ENCODE results near the gene PIP4P1. TPM values are rescaled to one million over a fixed set of nuclear protein-coding genes. Genes with fewer than 3 reads are reported as not detected.
A peak's percentile ranks its signal among the peaks of the same experiment; 100 is the strongest.

Gene PIP4P1
- total and polyA plus RNA-seq, 9 of the 15 experiments (the other 6 are each of a cell fraction or from before 2014, with no cell fraction given), result 5.3 to 20.9 (median 10.7) TPM

GRCh38 chr14:20499881-20500280 is 38.6 kb upstream of the PIP4P1 start:
- Histone ChIP-seq H3K27me3 (ENCODE audit: control insufficient read depth in 2 of 2, insufficient read depth in 2 of 2, low read length in 2 of 2) (no peaks in the 10 kb centered on the region), H3K4me1 (replicated peaks in 1 of 2; ENCODE audit: control insufficient read depth in 2 of 2, insufficient read depth in 2 of 2, low read length in 2 of 2) (peaks cover 0 to 5% of the 10 kb centered on the region in 2 experiments; a peak in 2 of 5 replicates), H3K79me2 (ENCODE audit: control insufficient read depth, insufficient read depth, low read length) (no peaks in the 10 kb centered on the region), H3K36me3 (ENCODE audit: control insufficient read depth, insufficient read depth, low read length) (no peaks in the 10 kb centered on the region), H4K20me1 (replicated peaks; ENCODE audit: control insufficient read depth, insufficient read depth, low read length) (no peaks in the 10 kb centered on the region), H3K27ac (ENCODE audit: extremely low read depth, low read depth, low read length) (no peak overlapping the region), H2AFZ (ENCODE audit: low read depth, low read length) (peak overlapping the region; percentile 71), H3K4me3 (no peak overlapping the region), H3K4me2 (ENCODE audit: insufficient read depth, low read length) (no peak overlapping the region), H3K9ac (ENCODE audit: insufficient read depth in 1 of 2, low read depth in 2 of 2, low read length in 2 of 2) (no peak overlapping the region), H3K9me1 (ENCODE audit: control insufficient read depth, insufficient read depth, low read length) (no peaks in the 10 kb centered on the region), H3K9me3 (replicated peaks; ENCODE audit: control insufficient read depth, insufficient read depth, low read depth, low read length) (no peaks in the 10 kb centered on the region)
- intact Hi-C loops (cut with micrococcal nuclease) (no loop called here), in situ Hi-C loops (cut with MboI) (no loop called here)
- TF ChIP-seq, protein P1, sequence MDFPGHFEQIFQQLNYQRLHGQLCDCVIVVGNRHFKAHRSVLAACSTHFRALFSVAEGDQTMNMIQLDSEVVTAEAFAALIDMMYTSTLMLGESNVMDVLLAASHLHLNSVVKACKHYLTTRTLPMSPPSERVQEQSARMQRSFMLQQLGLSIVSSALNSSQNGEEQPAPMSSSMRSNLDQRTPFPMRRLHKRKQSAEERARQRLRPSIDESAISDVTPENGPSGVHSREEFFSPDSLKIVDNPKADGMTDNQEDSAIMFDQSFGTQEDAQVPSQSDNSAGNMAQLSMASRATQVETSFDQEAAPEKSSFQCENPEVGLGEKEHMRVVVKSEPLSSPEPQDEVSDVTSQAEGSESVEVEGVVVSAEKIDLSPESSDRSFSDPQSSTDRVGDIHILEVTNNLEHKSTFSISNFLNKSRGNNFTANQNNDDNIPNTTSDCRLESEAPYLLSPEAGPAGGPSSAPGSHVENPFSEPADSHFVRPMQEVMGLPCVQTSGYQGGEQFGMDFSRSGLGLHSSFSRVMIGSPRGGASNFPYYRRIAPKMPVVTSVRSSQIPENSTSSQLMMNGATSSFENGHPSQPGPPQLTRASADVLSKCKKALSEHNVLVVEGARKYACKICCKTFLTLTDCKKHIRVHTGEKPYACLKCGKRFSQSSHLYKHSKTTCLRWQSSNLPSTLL (IDR thresholded peaks at IDR 0.05), result no peak
- TF ChIP-seq SREBF2 (CRISPR knock-in tag; IDR thresholded peaks at IDR 0.05) (no peak), ZC3H8 (IDR thresholded peaks at IDR 0.05) (no peak), PRPF4 (IDR thresholded peaks at IDR 0.05; ENCODE audit: insufficient read depth, low read depth, low read length, poor library complexity, severe bottlenecking) (no peak), ELK3 (CRISPR knock-in tag; IDR thresholded peaks at IDR 0.05) (no peak), CBX1 (IDR thresholded peaks at IDR 0.05; ENCODE audit: low read depth) (no peak), NFXL1 (CRISPR knock-in tag; IDR thresholded peaks at IDR 0.05) (no peak), EP300 (IDR thresholded peaks at IDR 0.05; ENCODE audit: low read length) (no peak), SOX6 (IDR thresholded peaks at IDR 0.05) (no peak), SRSF3 (IDR thresholded peaks at IDR 0.05; ENCODE audit: insufficient read depth, low read length) (no peak), ZBTB26 (CRISPR knock-in tag; IDR thresholded peaks at IDR 0.05) (no peak), FOXP1 (CRISPR knock-in tag; IDR thresholded peaks at IDR 0.05) (no peak), WHSC1 (IDR thresholded peaks at IDR 0.05; ENCODE audit: low read length) (no peak), CEBPB (tag; IDR thresholded peaks at IDR 0.05) (no peak), PHF20 (IDR thresholded peaks at IDR 0.05; ENCODE audit: partially characterized antibody) (no peak), CHD2 (IDR thresholded peaks at IDR 0.05; ENCODE audit: low read depth, low read length) (no peak), JUNB (CRISPR knock-in tag; conservative IDR thresholded peaks at IDR 0.05) (no peak), DACH1 (IDR thresholded peaks at IDR 0.05; ENCODE audit: partially characterized antibody) (no peak)
- FAIRE-seq, result no peak
- DNase-seq (ENCODE audit: extremely low read depth in 1 of 4, low spot score in 3 of 4), result no peak
- WGBS (ENCODE audit: insufficient coverage, low coverage, missing lambda C conversion rate), result 79% methylated on average over 5 of the region's 5 CpGs
- ChIA-PET CTCF (ENCODE audit: low intra/inter-chr PET ratio) (no interaction called here), POLR2A (no interaction called here)
- ATAC-seq, result no peak
- BruUV-seq (replicated peaks), result no TSS peak
